Mesodermal cell (in vitro differentiated cells): ENCODE data around the gene EDARADD.
"Not testable (repeated sequence)": the region's sequence is repeated elsewhere in the genome, so short reads cannot be mapped to it uniquely, and the experiment has no call there.

ENCODE experiments used
- H3K27ac ChIP-seq: 2 replicates; pipeline ENCODE4 v1.7.0; 2013; ENCODE audit warnings: mild to moderate bottlenecking, low read depth, low read length, moderate library complexity; ENCODE audit not compliant: severe bottlenecking
- H3K36me3 ChIP-seq: 2 replicates; pipeline ENCODE4 v1.7.1; 2013; ENCODE audit warnings: mild to moderate bottlenecking, low read length, moderate library complexity; ENCODE audit not compliant: control insufficient read depth, insufficient read depth
- H3K4me1 ChIP-seq: one replicate; pipeline ENCODE4 v1.7.1; 2013; ENCODE audit warnings: mild to moderate bottlenecking, low read length; ENCODE audit not compliant: insufficient read depth, control insufficient read depth, poor library complexity, severe bottlenecking
- H3K4me3 ChIP-seq: 2 replicates; pipeline ENCODE4 v1.7.0; 2013; ENCODE audit warnings: low read length, control low read depth, mild to moderate bottlenecking; ENCODE audit not compliant: insufficient read depth, poor library complexity, severe bottlenecking; ENCODE audit errors: extremely low read depth
- H3K9me3 ChIP-seq: 2 replicates; pipeline ENCODE4 v1.7.1; 2013; ENCODE audit warnings: mild to moderate bottlenecking, low read length, moderate library complexity; ENCODE audit not compliant: control insufficient read depth
- WGBS, 2 experiments: methylation state at CpG; one replicate each; pipeline ENCODE4 v1.1.5; 2013; ENCODE audit warnings: missing lambda C conversion rate in 2 of 2; ENCODE audit not compliant: insufficient coverage in 2 of 2; 5-methylcytosine and 5-hydroxymethylcytosine counted together

EDARADD gene

GRCh38 chr1:236502972-236503639 is 109.0 kb downstream of the EDARADD start:
- Histone ChIP-seq H3K4me3 (no peak overlapping the region), H3K4me1 (peaks cover 5% of the 10 kb centered on the region), H3K27ac (peak overlapping the region; percentile 80), H3K36me3 (no peaks in the 10 kb centered on the region), H3K9me3 (no peaks in the 10 kb centered on the region)
- WGBS, 2 experiments, result 24 to 30% methylated on average over 14 to 15 of the region's 15 CpGs

GRCh38 chr1:236504338-236504737 is 110.3 kb downstream of the EDARADD start:
- 90 to 100% methylated on average over 2 to 3 of the region's 3 CpGs for WGBS, 2 experiments
- H3K27ac ChIP-seq, H3K36me3 ChIP-seq, H3K4me1 ChIP-seq, H3K9me3 ChIP-seq, H3K4me3 ChIP-seq: not testable (repeated sequence)

GRCh38 chr1:236507022-236507700 is 113.1 kb downstream of the EDARADD start:
- WGBS, 2 experiments, result 95 to 100% methylated on average over 4 to 5 of the region's 5 CpGs
- H3K4me3 ChIP-seq, result no peak overlapping the region
- H3K27ac ChIP-seq, result no peak overlapping the region

GRCh38 chr1:236508593-236509027 is 114.5 kb downstream of the EDARADD start:
- Histone ChIP-seq H3K4me3 (no peak overlapping the region), H3K4me1 (peaks cover 2% of the 10 kb centered on the region), H3K27ac (no peak overlapping the region), H3K36me3 (no peaks in the 10 kb centered on the region), H3K9me3 (no peaks in the 10 kb centered on the region)
- WGBS, 2 experiments, result 87 to 94% methylated on average over 6 of the region's 6 CpGs

More at GRCh38 chr1:236507022-236507700, 113.1 kb downstream of the EDARADD start:
- H3K36me3 ChIP-seq, result no peaks in the 10 kb centered on the region
- no peaks in the 10 kb centered on the region for H3K9me3 ChIP-seq
- peaks cover 2% of the 10 kb centered on the region for H3K4me1 ChIP-seq

GRCh38 chr1:236509203-236509602 is 115.1 kb downstream of the EDARADD start:
- 100% methylated on average over 1 of the region's 1 CpG; no CpG with 5 or more reads in 1 of the 2 experiments for WGBS, 2 experiments
- no peaks in the 10 kb centered on the region for H3K36me3 ChIP-seq
- no peak overlapping the region for H3K27ac ChIP-seq
- H3K9me3 ChIP-seq, result no peaks in the 10 kb centered on the region
- H3K4me1 ChIP-seq, result peaks cover 2% of the 10 kb centered on the region
- H3K4me3 ChIP-seq, result no peak overlapping the region

GRCh38 chr1:236509647-236510401 is 115.7 kb downstream of the EDARADD start:
- WGBS, 2 experiments, result 86 to 90% methylated on average over 6 of the region's 8 CpGs
- Histone ChIP-seq H3K9me3 (no peaks in the 10 kb centered on the region), H3K4me1 (no peaks in the 10 kb centered on the region), H3K4me3 (no peak overlapping the region), H3K36me3 (no peaks in the 10 kb centered on the region), H3K27ac (no peak overlapping the region)

GRCh38 chr1:236511735-236512418 is 117.8 kb downstream of the EDARADD start:
- H3K9me3 ChIP-seq, result no peaks in the 10 kb centered on the region
- no peak overlapping the region for H3K4me3 ChIP-seq
- no peaks in the 10 kb centered on the region for H3K36me3 ChIP-seq
- H3K4me1 ChIP-seq, result no peaks in the 10 kb centered on the region
- 82 to 89% methylated on average over 7 to 8 of the region's 11 CpGs for WGBS, 2 experiments
- H3K27ac ChIP-seq, result no peak overlapping the region

GRCh38 chr1:236514703-236515442 is 120.8 kb downstream of the EDARADD start:
- Histone ChIP-seq H3K36me3 (no peaks in the 10 kb centered on the region), H3K4me1 (no peaks in the 10 kb centered on the region), H3K9me3 (no peaks in the 10 kb centered on the region), H3K27ac (no peak overlapping the region), H3K4me3 (no peak overlapping the region)
- WGBS, 2 experiments, result no CpG with 5 or more reads among the region's 4 CpGs

- 94 to 100% methylated on average over 2 of the region's 4 CpGs for WGBS, 2 experiments
- Histone ChIP-seq H3K4me1 (no peaks in the 10 kb centered on the region), H3K9me3 (no peaks in the 10 kb centered on the region), H3K4me3 (no peak overlapping the region), H3K27ac (no peak overlapping the region), H3K36me3 (no peaks in the 10 kb centered on the region)
Observed at GRCh38 chr1:236515443-236515958, 121.4 kb downstream of the EDARADD start.
